Upper lobe of right lung (tissue), 1 donor: ENCODE measurements around the gene CYFIP2. TPM values are rescaled to one million over a fixed set of nuclear protein-coding genes. Genes with fewer than 3 reads are reported as not detected.

Experiments
- ATAC-seq: fragments of 200-7000 bp; cut with Tn5 transposase; one replicate; pipeline ENCODE4 v1.9.1; 2020; ENCODE audit warnings: mild to moderate bottlenecking, moderate library complexity
- DNase-seq: peaks from one replicate; pipeline ENCODE4 v3.0.0-alpha.2; 2020
- H3K27ac ChIP-seq: fragments of 200-600 bp; one replicate; pipeline ENCODE4 v1.8.0; 2022
- H3K27me3 ChIP-seq: fragments of 200-600 bp; one replicate; pipeline ENCODE4 v1.8.0; 2022; ENCODE audit warnings: mild to moderate bottlenecking
- H3K36me3 ChIP-seq: fragments of 200-600 bp; one replicate; pipeline ENCODE4 v1.8.0; 2022
- H3K4me1 ChIP-seq: fragments of 200-600 bp; one replicate; pipeline ENCODE4 v1.8.0; 2022
- H3K4me3 ChIP-seq: fragments of 200-600 bp; one replicate; pipeline ENCODE4 v1.8.0; 2022; ENCODE audit warnings: mild to moderate bottlenecking
- H3K9me3 ChIP-seq: fragments of 200-600 bp; one replicate; pipeline ENCODE4 v1.8.0; 2022
- intact Hi-C: fragments of 100-400 bp; cut with DNase I; formaldehyde crosslinking; loops from one replicate; pipeline ENCODE4 v1.11.0; 2022
- total RNA-seq: library from RNA; stranded (reverse); fragmentation: NEBNext Ultra II Directional; extraction: Animal tissue kit (Norgen Biotek cat#: 25700); gene quantifications from one replicate; pipeline ENCODE4 v1.2.1, GENCODE V29; 2021
- TF ChIP-seq, protein P1 (sequence below): fragments of 200-600 bp; IDR thresholded peaks from one replicate; pipeline ENCODE4 v1.8.0; 2022; ENCODE audit warnings: antibody characterized with exemption
- donor health status: DM: no; HTN: yes; CAD: no; lungs with severe emphysema.

Gene CYFIP2
- total RNA-seq, 1 donor from 2014 or later = 37.1 TPM

DNA sequence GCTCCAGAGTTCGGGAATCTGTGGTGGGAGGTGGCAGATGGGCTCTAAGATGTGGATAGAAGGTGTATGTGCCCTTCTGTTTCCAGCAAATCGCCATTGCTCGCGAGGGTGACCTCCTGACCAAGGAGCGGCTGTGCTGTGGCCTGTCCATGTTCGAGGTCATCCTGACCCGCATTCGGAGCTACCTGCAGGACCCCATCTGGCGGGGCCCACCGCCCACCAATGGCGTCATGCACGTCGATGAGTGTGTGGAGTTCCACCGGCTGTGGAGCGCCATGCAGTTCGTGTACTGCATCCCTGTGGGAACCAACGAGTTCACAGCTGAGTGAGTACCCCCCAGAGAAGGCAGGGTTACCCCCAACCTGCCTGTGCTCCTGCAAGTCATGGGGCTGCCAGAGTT, 123.2 kb downstream of the CYFIP2 start:
- Histone ChIP-seq H3K36me3 (peaks cover 3% of the 10 kb centered on the region), H3K27ac (no peak overlapping the region), H3K9me3 (no peaks in the 10 kb centered on the region), H3K4me3 (no peak overlapping the region), H3K4me1 (no peaks in the 10 kb centered on the region), H3K27me3 (no peaks in the 10 kb centered on the region)
- TF ChIP-seq, protein P1, sequence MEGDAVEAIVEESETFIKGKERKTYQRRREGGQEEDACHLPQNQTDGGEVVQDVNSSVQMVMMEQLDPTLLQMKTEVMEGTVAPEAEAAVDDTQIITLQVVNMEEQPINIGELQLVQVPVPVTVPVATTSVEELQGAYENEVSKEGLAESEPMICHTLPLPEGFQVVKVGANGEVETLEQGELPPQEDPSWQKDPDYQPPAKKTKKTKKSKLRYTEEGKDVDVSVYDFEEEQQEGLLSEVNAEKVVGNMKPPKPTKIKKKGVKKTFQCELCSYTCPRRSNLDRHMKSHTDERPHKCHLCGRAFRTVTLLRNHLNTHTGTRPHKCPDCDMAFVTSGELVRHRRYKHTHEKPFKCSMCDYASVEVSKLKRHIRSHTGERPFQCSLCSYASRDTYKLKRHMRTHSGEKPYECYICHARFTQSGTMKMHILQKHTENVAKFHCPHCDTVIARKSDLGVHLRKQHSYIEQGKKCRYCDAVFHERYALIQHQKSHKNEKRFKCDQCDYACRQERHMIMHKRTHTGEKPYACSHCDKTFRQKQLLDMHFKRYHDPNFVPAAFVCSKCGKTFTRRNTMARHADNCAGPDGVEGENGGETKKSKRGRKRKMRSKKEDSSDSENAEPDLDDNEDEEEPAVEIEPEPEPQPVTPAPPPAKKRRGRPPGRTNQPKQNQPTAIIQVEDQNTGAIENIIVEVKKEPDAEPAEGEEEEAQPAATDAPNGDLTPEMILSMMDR = no peak
- intact Hi-C loops = no loop called here
- DNase-seq = no peak
- no peak for ATAC-seq

DNA sequence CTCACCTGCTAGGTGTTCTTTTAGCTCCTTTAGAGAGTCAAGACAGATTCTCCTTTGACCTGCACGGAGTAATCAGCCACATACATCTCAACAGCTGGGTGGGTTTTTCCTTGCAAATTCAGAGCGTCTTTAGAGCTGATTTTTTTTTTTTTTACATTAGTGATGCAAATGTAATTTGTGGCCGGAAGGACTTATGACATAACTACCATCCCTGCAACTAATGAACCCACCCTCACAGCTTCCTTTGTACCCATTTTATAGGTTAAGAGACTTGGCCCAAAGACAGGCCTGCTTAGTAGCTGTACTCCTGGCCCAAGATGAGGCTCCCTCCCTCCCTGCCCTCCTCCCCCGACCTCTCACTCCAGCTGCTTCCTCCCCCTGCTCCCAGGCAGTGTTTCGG, 124.2 kb downstream of the CYFIP2 start:
- no peak overlapping the region for H3K4me3 ChIP-seq
- intact Hi-C loops = no loop called here
- H3K36me3 ChIP-seq = no peaks in the 10 kb centered on the region
- no peak for ATAC-seq
- no peaks in the 10 kb centered on the region for H3K9me3 ChIP-seq
- no peak overlapping the region for H3K27ac ChIP-seq
- H3K27me3 ChIP-seq = no peaks in the 10 kb centered on the region
- no peak for DNase-seq
- TF ChIP-seq, protein P1 = no peak
- H3K4me1 ChIP-seq = no peaks in the 10 kb centered on the region

DNA sequence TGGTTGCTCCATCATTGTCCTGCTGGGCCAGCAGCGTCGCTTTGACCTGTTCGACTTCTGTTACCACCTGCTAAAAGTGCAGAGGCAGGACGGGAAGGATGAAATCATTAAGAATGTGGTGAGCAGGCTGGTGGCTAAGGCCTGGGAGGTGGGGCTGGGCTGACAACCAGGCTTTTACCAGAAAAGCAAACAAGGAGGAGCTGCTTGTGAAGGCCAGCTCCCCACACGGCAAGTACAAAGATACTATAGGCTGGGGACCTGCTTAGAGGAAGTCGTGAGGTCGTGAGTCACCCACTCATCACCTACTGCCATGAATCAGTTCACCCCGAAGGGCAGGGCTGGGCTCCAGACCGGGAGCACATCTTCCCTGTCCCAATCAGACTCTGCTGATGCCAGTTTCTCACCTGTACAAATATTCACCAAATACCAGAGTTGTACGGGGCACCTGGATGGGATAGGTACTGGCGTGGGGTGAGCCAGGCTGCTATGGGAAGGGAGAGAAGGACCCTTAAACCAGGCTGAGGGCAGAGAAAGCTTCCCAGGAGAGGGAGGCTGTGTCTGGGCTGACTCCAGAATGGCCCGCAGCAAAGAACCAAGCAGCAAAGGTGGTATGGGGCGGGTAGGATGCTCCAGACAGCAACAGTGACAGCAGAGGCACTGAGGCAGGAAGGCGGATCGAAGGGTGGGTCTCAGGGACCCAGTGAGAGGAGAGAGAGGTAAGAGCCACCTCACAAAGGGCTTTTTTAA, 124.8 kb downstream of the CYFIP2 start:
- TF ChIP-seq, protein P1 = no peak
- no peaks in the 10 kb centered on the region for H3K9me3 ChIP-seq
- H3K27me3 ChIP-seq = no peaks in the 10 kb centered on the region
- no peaks in the 10 kb centered on the region for H3K4me1 ChIP-seq
- DNase-seq = peak; percentile 67
- H3K27ac ChIP-seq = no peak overlapping the region
- no peaks in the 10 kb centered on the region for H3K36me3 ChIP-seq
- H3K4me3 ChIP-seq = no peak overlapping the region
- peak; percentile 76 for ATAC-seq
- intact Hi-C loops = no loop called here

DNA sequence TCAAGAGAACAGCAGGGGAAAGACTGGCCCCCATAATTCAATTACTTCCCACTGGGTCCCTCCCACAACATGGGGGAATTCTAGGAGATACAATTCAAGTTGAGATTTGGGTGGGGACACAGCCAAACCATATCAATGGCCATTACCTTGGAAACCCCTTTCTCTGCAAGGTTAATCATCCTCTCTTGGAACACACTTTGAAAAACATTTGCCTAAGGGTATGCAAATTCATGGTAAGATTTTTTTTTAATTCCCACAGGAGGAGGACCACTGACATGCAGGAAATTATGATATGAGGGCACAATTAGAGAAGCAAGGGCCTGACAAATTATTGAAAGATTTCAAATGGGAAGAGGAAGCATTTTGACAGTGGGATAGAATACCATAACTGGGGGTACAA, 132.4 kb downstream of the CYFIP2 start:
- Histone ChIP-seq H3K4me1 (no peaks in the 10 kb centered on the region), H3K27ac (no peak overlapping the region), H3K9me3 (no peaks in the 10 kb centered on the region), H3K36me3 (no peaks in the 10 kb centered on the region), H3K4me3 (no peak overlapping the region), H3K27me3 (no peaks in the 10 kb centered on the region)
- intact Hi-C loops = no loop called here
- TF ChIP-seq, protein P1 = no peak
- no peak for ATAC-seq
- DNase-seq = no peak

DNA sequence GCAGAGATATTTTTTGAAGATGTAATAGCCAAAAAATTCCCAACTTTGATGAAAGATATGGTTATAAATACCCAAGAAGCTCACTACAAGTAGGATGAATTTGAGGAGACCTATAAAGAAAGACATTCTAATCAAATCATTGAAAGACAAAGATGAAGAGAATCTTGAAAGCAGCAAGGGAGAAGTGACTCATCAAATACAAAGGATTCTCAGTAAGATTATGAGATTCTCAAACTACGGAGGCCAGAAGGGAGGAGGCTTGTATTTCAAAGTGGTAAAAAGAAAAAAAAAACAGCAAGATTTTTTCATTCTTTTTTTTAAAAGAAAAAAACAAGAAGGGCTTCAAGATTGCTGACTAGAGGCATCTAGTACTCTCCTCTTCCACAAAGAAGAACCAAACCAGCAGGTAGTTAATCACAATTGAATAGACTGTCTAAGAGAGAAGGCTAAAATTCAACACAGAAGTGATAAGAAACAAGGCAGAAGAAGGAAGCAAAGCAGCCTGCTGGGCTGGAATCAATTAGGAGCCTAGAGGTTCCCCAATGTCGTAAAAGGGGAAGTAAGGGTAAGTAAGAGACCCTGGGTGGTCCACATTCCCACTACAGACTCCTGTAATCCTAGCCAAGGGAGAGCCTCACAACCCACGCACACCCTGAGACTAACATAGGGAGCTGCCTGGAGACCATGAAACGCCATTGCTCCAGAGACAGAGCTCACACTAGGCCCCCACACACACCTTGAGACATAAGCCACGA, 135.0 kb downstream of the CYFIP2 start:
- Histone ChIP-seq H3K27ac (no peak overlapping the region), H3K4me3 (no peak overlapping the region), H3K27me3 (no peaks in the 10 kb centered on the region), H3K4me1 (no peaks in the 10 kb centered on the region), H3K9me3 (no peaks in the 10 kb centered on the region), H3K36me3 (no peaks in the 10 kb centered on the region)
- DNase-seq (no peak), ATAC-seq (no peak)
- TF ChIP-seq, protein P1 = no peak
- intact Hi-C loops = no loop called here
